ENCODE data around the gene ST3GAL5.

The ST3GAL5 gene

GRCh38 chr2:85852152-85852840 lies 36.5 kb downstream of the ST3GAL5 start:
- POLR2A ChIA-PET: interaction anchor here (1.1 kb wide), 1 partner anchor 14 kb away, joined by 3 read pairs; no protein-coding TSS in a partner anchor
- DNase-seq (ENCODE audit: extremely low spot score): no peak
- TF ChIP-seq ARNT (IDR thresholded peaks at IDR 0.05) (no peak), L3MBTL2 (conservative IDR thresholded peaks at IDR 0.05) (no peak), NFRKB (IDR thresholded peaks at IDR 0.05) (no peak), TARDBP (IDR thresholded peaks at IDR 0.05) (no peak), ELF4 (IDR thresholded peaks at IDR 0.05) (no peak), LEF1 (IDR thresholded peaks at IDR 0.05; ENCODE audit: borderline replicate concordance) (no peak), FOXM1 (IDR thresholded peaks at IDR 0.05; ENCODE audit: borderline replicate concordance) (no peak), HDGF (IDR thresholded peaks at IDR 0.05; ENCODE audit: borderline replicate concordance) (no peak), FOXA1 (IDR thresholded peaks at IDR 0.05) (no peak), ZNF384 (IDR thresholded peaks at IDR 0.05) (no peak), CTBP1 (IDR thresholded peaks at IDR 0.05; ENCODE audit: borderline replicate concordance) (no peak), BHLHE40 (IDR thresholded peaks at IDR 0.05; ENCODE audit: borderline replicate concordance) (no peak), SP1 (IDR thresholded peaks at IDR 0.05) (no peak), FOXK2 (IDR thresholded peaks at IDR 0.05) (no peak), SUZ12 (IDR thresholded peaks at IDR 0.05) (no peak)
- TF ChIP-seq, protein P1, sequence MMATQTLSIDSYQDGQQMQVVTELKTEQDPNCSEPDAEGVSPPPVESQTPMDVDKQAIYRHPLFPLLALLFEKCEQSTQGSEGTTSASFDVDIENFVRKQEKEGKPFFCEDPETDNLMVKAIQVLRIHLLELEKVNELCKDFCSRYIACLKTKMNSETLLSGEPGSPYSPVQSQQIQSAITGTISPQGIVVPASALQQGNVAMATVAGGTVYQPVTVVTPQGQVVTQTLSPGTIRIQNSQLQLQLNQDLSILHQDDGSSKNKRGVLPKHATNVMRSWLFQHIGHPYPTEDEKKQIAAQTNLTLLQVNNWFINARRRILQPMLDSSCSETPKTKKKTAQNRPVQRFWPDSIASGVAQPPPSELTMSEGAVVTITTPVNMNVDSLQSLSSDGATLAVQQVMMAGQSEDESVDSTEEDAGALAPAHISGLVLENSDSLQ (IDR thresholded peaks at IDR 0.05): no peak
- CTCF ChIA-PET: interaction anchor here (0.7 kb wide), 1 partner anchor 37 kb away, joined by 3 read pairs; no protein-coding TSS in a partner anchor

DNA sequence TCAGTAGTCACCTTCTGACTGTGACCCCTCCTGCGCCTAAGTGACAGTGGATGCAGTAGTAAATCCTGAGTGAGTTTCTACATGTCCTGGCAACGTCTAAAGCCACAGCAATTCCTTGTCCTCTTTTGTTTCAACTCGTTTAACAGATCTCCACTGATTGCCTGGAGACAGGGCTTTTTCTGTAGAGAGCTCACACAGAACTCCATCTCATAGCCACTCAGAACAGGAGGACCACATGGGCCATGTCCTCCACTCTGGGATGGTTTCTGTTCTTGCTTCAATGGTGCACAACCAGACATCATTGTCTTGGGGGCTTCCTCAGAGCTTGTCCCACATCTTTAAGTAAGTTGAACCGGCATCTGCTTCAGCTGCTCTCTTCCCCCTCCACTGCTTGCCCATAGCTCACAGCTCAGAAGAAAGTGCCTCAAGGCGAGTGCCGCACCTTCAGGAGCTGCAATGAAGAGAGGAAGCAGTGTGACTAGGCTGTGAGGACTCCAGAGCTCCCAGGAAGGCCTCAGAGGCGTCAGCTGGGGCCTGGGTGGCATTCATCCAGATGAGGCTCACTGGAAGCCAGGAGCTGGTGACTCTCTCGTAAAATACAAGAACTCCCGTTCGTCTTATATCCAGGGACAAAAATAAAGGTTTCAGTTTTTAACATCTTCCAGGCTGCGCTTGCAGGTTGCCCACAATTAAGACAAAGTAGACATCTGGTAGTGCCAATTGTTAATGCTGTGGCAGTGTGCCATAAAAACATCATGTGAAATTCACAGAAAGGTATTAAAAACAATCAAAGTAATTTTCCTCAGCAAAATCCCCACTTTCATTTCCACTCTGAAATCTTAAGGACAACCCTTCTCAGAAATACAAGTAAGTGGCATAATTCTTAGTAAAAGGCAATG lies 37.3 kb downstream of the ST3GAL5 start:
- TF ChIP-seq TARDBP (IDR thresholded peaks at IDR 0.05): no peak
- TF ChIP-seq FOXA1 (IDR thresholded peaks at IDR 0.05): no peak
- POLR2A ChIA-PET: interaction anchor here (1.1 kb wide), 1 partner anchor 14 kb away, joined by 3 read pairs; no protein-coding TSS in a partner anchor
- no peak for DNase-seq (ENCODE audit: extremely low spot score)

GRCh38 chr2:85850451-85850850 lies 38.3 kb downstream of the ST3GAL5 start:
- ChIA-PET CTCF (no interaction called here), POLR2A (no interaction called here)
- TF ChIP-seq FOXM1 (IDR thresholded peaks at IDR 0.05; ENCODE audit: borderline replicate concordance): no peak
- no peak for TF ChIP-seq TARDBP (IDR thresholded peaks at IDR 0.05)
- TF ChIP-seq LEF1 (IDR thresholded peaks at IDR 0.05; ENCODE audit: borderline replicate concordance): no peak
- no peak for TF ChIP-seq CTBP1 (IDR thresholded peaks at IDR 0.05; ENCODE audit: borderline replicate concordance)
- no peak for TF ChIP-seq FOXA1 (IDR thresholded peaks at IDR 0.05)
- TF ChIP-seq NFRKB (IDR thresholded peaks at IDR 0.05): no peak
- no peak for TF ChIP-seq FOXK2 (IDR thresholded peaks at IDR 0.05)
- TF ChIP-seq ARNT (IDR thresholded peaks at IDR 0.05): no peak
- TF ChIP-seq SUZ12 (IDR thresholded peaks at IDR 0.05): no peak
- TF ChIP-seq ELF4 (IDR thresholded peaks at IDR 0.05): no peak
- no peak for TF ChIP-seq SP1 (IDR thresholded peaks at IDR 0.05)
- TF ChIP-seq ZNF384 (IDR thresholded peaks at IDR 0.05): no peak
- TF ChIP-seq, protein P1 (IDR thresholded peaks at IDR 0.05): no peak
- no peak for TF ChIP-seq L3MBTL2 (conservative IDR thresholded peaks at IDR 0.05)
- TF ChIP-seq HDGF (IDR thresholded peaks at IDR 0.05; ENCODE audit: borderline replicate concordance): no peak
- TF ChIP-seq BHLHE40 (IDR thresholded peaks at IDR 0.05; ENCODE audit: borderline replicate concordance): no peak
- no peak for DNase-seq (ENCODE audit: extremely low spot score)

More for the DNA sequence above, 37.3 kb downstream of the ST3GAL5 start:
- CTCF ChIA-PET: interaction anchor here (0.7 kb wide), 1 partner anchor 38 kb away, joined by 3 read pairs; no protein-coding TSS in a partner anchor

DNA sequence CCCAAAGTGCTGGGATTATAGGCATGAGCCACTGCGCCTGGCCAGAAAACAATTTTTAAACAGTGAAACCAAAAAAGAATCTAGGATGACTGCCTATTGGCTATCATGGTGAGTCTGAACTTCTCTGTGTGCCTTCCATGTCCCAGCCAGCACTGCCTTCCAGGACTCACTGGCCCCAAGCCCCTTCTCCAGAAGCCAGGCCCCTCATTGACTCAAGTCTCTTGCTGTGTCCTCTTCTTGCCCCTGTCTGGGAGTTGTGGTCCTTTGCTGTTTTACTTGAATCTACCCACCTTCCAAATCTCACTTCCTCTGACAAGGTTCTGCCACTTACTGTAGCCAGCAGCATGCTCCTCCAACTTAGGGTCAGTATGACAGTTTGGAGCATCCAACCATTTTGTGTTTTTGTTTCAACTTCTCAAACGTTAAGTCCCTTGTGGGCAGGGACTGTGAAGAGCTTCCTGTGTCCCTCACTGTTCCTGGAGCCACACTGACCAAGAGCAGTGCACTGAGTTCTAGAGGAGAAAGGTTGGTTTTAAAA lies 41.7 kb downstream of the ST3GAL5 start:
- POLR2A ChIA-PET: no interaction called here
- CTCF ChIA-PET: no interaction called here
- no peak for DNase-seq (ENCODE audit: extremely low spot score)
- TF ChIP-seq, protein P1 (IDR thresholded peaks at IDR 0.05): no peak
- TF ChIP-seq L3MBTL2 (conservative IDR thresholded peaks at IDR 0.05) (no peak), BHLHE40 (IDR thresholded peaks at IDR 0.05; ENCODE audit: borderline replicate concordance) (no peak), LEF1 (IDR thresholded peaks at IDR 0.05; ENCODE audit: borderline replicate concordance) (no peak), CTBP1 (IDR thresholded peaks at IDR 0.05; ENCODE audit: borderline replicate concordance) (no peak), TARDBP (IDR thresholded peaks at IDR 0.05) (no peak), HDGF (IDR thresholded peaks at IDR 0.05; ENCODE audit: borderline replicate concordance) (no peak), SUZ12 (IDR thresholded peaks at IDR 0.05) (no peak), FOXA1 (IDR thresholded peaks at IDR 0.05) (no peak), ELF4 (IDR thresholded peaks at IDR 0.05) (no peak), FOXM1 (IDR thresholded peaks at IDR 0.05; ENCODE audit: borderline replicate concordance) (no peak), NFRKB (IDR thresholded peaks at IDR 0.05) (no peak), FOXK2 (IDR thresholded peaks at IDR 0.05) (no peak)

DNA sequence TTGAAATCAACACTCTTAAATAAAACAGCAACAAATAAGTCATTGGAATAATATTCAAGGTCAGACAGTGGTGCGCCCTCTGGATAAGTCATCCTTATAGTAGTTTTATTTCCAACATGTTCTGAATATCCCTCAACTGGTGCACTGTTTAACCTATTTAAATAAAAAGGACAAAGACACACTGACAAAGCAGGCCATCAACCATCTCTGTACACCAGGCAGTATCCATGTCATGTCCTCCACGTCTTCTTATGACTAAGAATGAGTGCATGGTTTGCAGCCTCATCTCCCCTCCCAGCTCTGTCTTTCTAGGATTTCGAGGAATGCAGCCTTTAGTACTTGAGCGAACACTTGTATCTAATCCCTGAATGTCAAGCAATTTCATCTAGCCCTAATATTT lies 42.4 kb downstream of the ST3GAL5 start:
- DNase-seq (ENCODE audit: extremely low spot score): no peak
- TF ChIP-seq BHLHE40 (IDR thresholded peaks at IDR 0.05; ENCODE audit: borderline replicate concordance) (no peak), FOXA1 (IDR thresholded peaks at IDR 0.05) (no peak), TARDBP (IDR thresholded peaks at IDR 0.05) (no peak), SUZ12 (IDR thresholded peaks at IDR 0.05) (no peak), L3MBTL2 (conservative IDR thresholded peaks at IDR 0.05) (no peak), NFRKB (IDR thresholded peaks at IDR 0.05) (no peak), SP1 (IDR thresholded peaks at IDR 0.05) (no peak), ELF4 (IDR thresholded peaks at IDR 0.05) (no peak), ZNF384 (IDR thresholded peaks at IDR 0.05) (no peak), FOXK2 (IDR thresholded peaks at IDR 0.05) (no peak), CTBP1 (IDR thresholded peaks at IDR 0.05; ENCODE audit: borderline replicate concordance) (no peak)
- TF ChIP-seq, protein P1 (IDR thresholded peaks at IDR 0.05): no peak
- ChIA-PET POLR2A (no interaction called here), CTCF (no interaction called here)

All from HEK293T (cell line).